Endothelial cell of umbilical vein (primary cell): Measurements from ENCODE around the gene MEN1. TPM values are rescaled to one million over a fixed set of nuclear protein-coding genes. Genes with fewer than 3 reads are reported as not detected.
A peak's percentile ranks its signal among the peaks of the same experiment; 100 is the strongest.

ENCODE experiments used
- BruUV-seq: library from RNA; stranded (reverse); fragments of 400-500 nt; replicated peaks from 2 replicates; lab custom pipeline; 2021; lab: Mats Ljungman, UMichigan
- CTCF ChIA-PET: fragments of 300-600, 350-600 bp; sonication (Branson Sonifier 250); formaldehyde crosslinking; loops from one replicate; lab custom pipeline; 2021; ENCODE audit warnings: antibody characterized with exemption, inconsistent platforms; lab: Charles Lee
- POLR2A ChIA-PET: fragments of 300-600, 350-600 bp; sonication (Branson Sonifier 250); formaldehyde crosslinking; loops from one replicate; lab custom pipeline; 2021; ENCODE audit warnings: antibody characterized with exemption, inconsistent platforms; lab: Charles Lee
- DNase-seq: peaks from one replicate; pipeline ENCODE4 v3.0.0-alpha.2; 2011; ENCODE audit warnings: low read depth, low spot score
- FAIRE-seq: peaks from 2 replicates; lab custom pipeline; 2011; peaks lifted over from hg19 to GRCh38; lab: Jason Lieb, UNC
- H2AFZ ChIP-seq: 2 replicates; pipeline ENCODE4 v1.6.0; 2012; ENCODE audit warnings: low read depth, low read length, control low read depth, inconsistent platforms
- H3K27ac ChIP-seq: 2 replicates; pipeline ENCODE4 v1.5.1; 2011; ENCODE audit warnings: low read depth, mild to moderate bottlenecking, control low read depth, low read length, moderate library complexity; ENCODE audit not compliant: insufficient read depth
- H3K27me3 ChIP-seq, 2 experiments: 2 replicates each; pipeline versions ENCODE4 v1.6.0 to v1.6.1; 2011; ENCODE audit warnings: low read length in 2 of 2, mixed read lengths in 1 of 2; ENCODE audit not compliant: control insufficient read depth in 2 of 2, insufficient read depth in 2 of 2
- H3K36me3 ChIP-seq, 2 experiments: 2 replicates in 1 of 2; 3 replicates in 1 of 2; pipeline ENCODE4 v1.5.1; 2011; ENCODE audit warnings: low read length in 2 of 2, mild to moderate bottlenecking in 1 of 2, moderate library complexity in 1 of 2; ENCODE audit not compliant: control insufficient read depth in 2 of 2, insufficient read depth in 2 of 2; ENCODE audit errors: extremely low read depth in 1 of 2
- H3K4me1 ChIP-seq: 3 replicates; pipeline ENCODE4 v1.5.1; 2011; ENCODE audit warnings: mild to moderate bottlenecking, low read length; ENCODE audit not compliant: control insufficient read depth, insufficient read depth; ENCODE audit errors: extremely low read depth
- H3K4me2 ChIP-seq: 2 replicates; pipeline ENCODE4 v1.6.1; 2011; ENCODE audit warnings: low read length, control low read depth, mixed read lengths; ENCODE audit not compliant: insufficient read depth
- H3K4me3 ChIP-seq, 3 experiments: fragments of 200-600 bp in 1 of 3; sonication (generic), shearing (Covaris generic) in 1 of 3; replicated peaks in 1 of 3; 2 replicates each; pipeline ENCODE4 v1.5.1; 2011 to 2016; ENCODE audit warnings: control low read depth in 3 of 3, low read length in 3 of 3, mild to moderate bottlenecking in 2 of 3, inconsistent platforms in 1 of 3, low read depth in 1 of 3, moderate library complexity in 1 of 3; ENCODE audit not compliant: insufficient read depth in 1 of 3
- H3K79me2 ChIP-seq: 2 replicates; pipeline ENCODE4 v1.6.0; 2012; ENCODE audit warnings: low read length, inconsistent platforms; ENCODE audit not compliant: control insufficient read depth, insufficient read depth
- H3K9ac ChIP-seq: replicated peaks from 2 replicates; pipeline ENCODE3; 2011; ENCODE audit warnings: low read length, control low read depth; ENCODE audit not compliant: insufficient read depth; ENCODE audit errors: extremely low read depth
- H3K9me1 ChIP-seq: replicated peaks from 3 replicates; pipeline ENCODE4 v1.6.0; 2011; ENCODE audit warnings: mild to moderate bottlenecking, low read length; ENCODE audit not compliant: control insufficient read depth, insufficient read depth; ENCODE audit errors: extremely low read depth
- H3K9me3 ChIP-seq: replicated peaks from 2 replicates; pipeline ENCODE4 v1.5.1; 2012; ENCODE audit warnings: low read length, inconsistent platforms; ENCODE audit not compliant: control insufficient read depth, insufficient read depth
- H4K20me1 ChIP-seq: replicated peaks from 2 replicates; pipeline ENCODE3; 2011; ENCODE audit warnings: mild to moderate bottlenecking, low read length; ENCODE audit not compliant: control insufficient read depth, insufficient read depth; ENCODE audit errors: extremely low read depth
- EZH2 ChIP-seq: IDR thresholded peaks from 2 replicates; pipeline ENCODE4 v1.6.1; 2012; ENCODE audit warnings: borderline replicate concordance, low read depth, mild to moderate bottlenecking, moderate library complexity, low read length, inconsistent platforms; ENCODE audit not compliant: severe bottlenecking
- FOS ChIP-seq: IDR thresholded peaks from 2 replicates; pipeline ENCODE4 v1.6.1; 2011; ENCODE audit warnings: mild to moderate bottlenecking, low read length, moderate library complexity, borderline replicate concordance; ENCODE audit not compliant: insufficient read depth
- GATA2 ChIP-seq: IDR thresholded peaks from 2 replicates; pipeline ENCODE4 v1.7.0; 2011; ENCODE audit warnings: low read depth, mild to moderate bottlenecking, moderate library complexity, mixed read lengths, low read length; ENCODE audit not compliant: insufficient read length, insufficient read depth
- JUN ChIP-seq: IDR thresholded peaks from 2 replicates; pipeline ENCODE4 v1.6.1; 2011; ENCODE audit warnings: borderline replicate concordance, low read depth; ENCODE audit not compliant: insufficient read length, insufficient read depth
- MYC ChIP-seq: IDR thresholded peaks from one replicate; pipeline ENCODE4 v1.6.1; 2011; ENCODE audit warnings: mild to moderate bottlenecking, low read depth, low read length
- POLR2A ChIP-seq: IDR thresholded peaks from 2 replicates; pipeline ENCODE4 v1.6.1; 2012; ENCODE audit warnings: low read depth, mild to moderate bottlenecking, control low read depth, low read length
- POLR2AphosphoS5 ChIP-seq: IDR thresholded peaks from 2 replicates; pipeline ENCODE4 v1.6.1; 2012; ENCODE audit warnings: low read depth, mild to moderate bottlenecking, control low read depth, low read length, moderate library complexity; ENCODE audit not compliant: insufficient read depth
- dilution Hi-C: fragments of 300-500 bp; cut with MboI; formaldehyde crosslinking; loops from one replicate; pipeline ENCODE4 v1.15.0; 2019; ENCODE audit warnings: low sequenced_read_pairs; ENCODE audit not compliant: extremely low pct_ligation_motif_present
- intact Hi-C: fragments of 100-400 bp; cut with micrococcal nuclease; formaldehyde crosslinking; loops from one replicate; pipeline ENCODE4 v1.10.0; 2022
- polyA plus RNA-seq, 4 experiments: library from polyadenylated mRNA; depleted of rRNA in 3 of 4; stranded (reverse) in 3 of 4; unstranded in 1 of 4; fragments of >200 nt; gene quantifications; 2 replicates each; pipeline versions ENCODE4 v1.2.1 to v1.2.3, GENCODE V29; 2011 to 2012; ENCODE audit warnings: missing spikeins in 1 of 4
- total RNA-seq: library from RNA; stranded (reverse); gene quantifications from 2 replicates; pipeline ENCODE4 v1.2.3, GENCODE V29; 2021
- TF ChIP-seq, protein P1 (sequence below): IDR thresholded peaks from 2 replicates; pipeline ENCODE4 v1.6.1; 2011; ENCODE audit not compliant: insufficient read depth, insufficient read length
- TF ChIP-seq, protein P2 (sequence below), 2 donors: IDR thresholded peaks; 1 replicate in 1 of 2; 2 replicates in 1 of 2; pipeline ENCODE4 v1.5.1; 2011; ENCODE audit warnings: low read length in 2 of 2, mild to moderate bottlenecking in 2 of 2, moderate library complexity in 2 of 2, control low read depth in 1 of 2, inconsistent platforms in 1 of 2, low read depth in 1 of 2; ENCODE audit not compliant: insufficient read depth in 1 of 2; ENCODE audit errors: extremely low read depth in 1 of 2

MEN1 gene
- total and polyA plus RNA-seq, 2 donors (not counting 3 experiments of a cell fraction or from before 2014, with no cell fraction given) = 41.1 to 43.1 TPM

DNA sequence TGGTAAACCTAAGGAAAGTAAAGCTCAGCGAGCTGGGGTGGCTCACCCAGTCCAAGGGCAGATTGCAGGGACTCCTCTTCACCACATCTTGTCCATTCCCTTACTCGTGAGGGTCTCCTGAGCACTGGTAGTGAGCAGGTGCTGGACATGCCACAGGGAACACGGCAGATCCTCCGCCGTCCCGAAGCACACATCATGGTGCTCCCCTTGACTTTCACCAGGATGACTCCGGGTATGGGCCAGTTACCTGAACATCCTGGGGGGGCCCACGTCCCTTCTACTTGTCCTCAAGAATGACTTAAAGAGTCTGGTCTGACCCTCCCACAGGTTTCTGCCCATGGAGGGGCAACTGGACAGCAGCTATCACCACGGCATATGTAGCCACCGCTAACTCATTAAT is 24.0 kb downstream of the MEN1 start:
- H3K27me3 ChIP-seq = no peaks in the 10 kb centered on the region
- H3K79me2 ChIP-seq = no peaks in the 10 kb centered on the region
- FAIRE-seq = peak; percentile 66
- no peak overlapping the region for H3K4me3 ChIP-seq
- ChIA-PET POLR2A (no interaction called here), CTCF (interaction anchor here (0.6 to 3.4 kb wide), 8 partner anchors 14 to 331 kb away, joined by 3 to 32 read pairs (median 4); partner anchors contain the start of genes CDC42BPG and ZNHIT2)
- no peak overlapping the region for H3K9ac ChIP-seq
- H4K20me1 ChIP-seq = no peaks in the 10 kb centered on the region
- peaks cover 0 to 11% of the 10 kb centered on the region in 2 experiments for H3K36me3 ChIP-seq
- no peak overlapping the region for H2AFZ ChIP-seq
- BruUV-seq = no TSS peak
- no peaks in the 10 kb centered on the region for H3K9me3 ChIP-seq
- H3K4me2 ChIP-seq = no peak overlapping the region
- dilution Hi-C loops = no loop called here
- intact Hi-C loops = loop anchor here (2.0 kb wide), 2 partner anchors 14 to 58 kb away; partner anchors contain the start of gene CDC42BPG
- no peaks in the 10 kb centered on the region for H3K4me1 ChIP-seq
- no peaks in the 10 kb centered on the region for H3K9me1 ChIP-seq
- H3K27ac ChIP-seq = no peak overlapping the region
- DNase-seq = no peak
- TF ChIP-seq FOS (no peak), POLR2A (no peak), MYC (no peak), EZH2 (no peak), POLR2AphosphoS5 (no peak), GATA2 (no peak), JUN (no peak)
- TF ChIP-seq, protein P1, sequence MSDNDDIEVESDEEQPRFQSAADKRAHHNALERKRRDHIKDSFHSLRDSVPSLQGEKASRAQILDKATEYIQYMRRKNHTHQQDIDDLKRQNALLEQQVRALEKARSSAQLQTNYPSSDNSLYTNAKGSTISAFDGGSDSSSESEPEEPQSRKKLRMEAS = no peak
- TF ChIP-seq, protein P2, sequence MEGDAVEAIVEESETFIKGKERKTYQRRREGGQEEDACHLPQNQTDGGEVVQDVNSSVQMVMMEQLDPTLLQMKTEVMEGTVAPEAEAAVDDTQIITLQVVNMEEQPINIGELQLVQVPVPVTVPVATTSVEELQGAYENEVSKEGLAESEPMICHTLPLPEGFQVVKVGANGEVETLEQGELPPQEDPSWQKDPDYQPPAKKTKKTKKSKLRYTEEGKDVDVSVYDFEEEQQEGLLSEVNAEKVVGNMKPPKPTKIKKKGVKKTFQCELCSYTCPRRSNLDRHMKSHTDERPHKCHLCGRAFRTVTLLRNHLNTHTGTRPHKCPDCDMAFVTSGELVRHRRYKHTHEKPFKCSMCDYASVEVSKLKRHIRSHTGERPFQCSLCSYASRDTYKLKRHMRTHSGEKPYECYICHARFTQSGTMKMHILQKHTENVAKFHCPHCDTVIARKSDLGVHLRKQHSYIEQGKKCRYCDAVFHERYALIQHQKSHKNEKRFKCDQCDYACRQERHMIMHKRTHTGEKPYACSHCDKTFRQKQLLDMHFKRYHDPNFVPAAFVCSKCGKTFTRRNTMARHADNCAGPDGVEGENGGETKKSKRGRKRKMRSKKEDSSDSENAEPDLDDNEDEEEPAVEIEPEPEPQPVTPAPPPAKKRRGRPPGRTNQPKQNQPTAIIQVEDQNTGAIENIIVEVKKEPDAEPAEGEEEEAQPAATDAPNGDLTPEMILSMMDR (IDR thresholded peaks at IDR 0.05; ENCODE audit: extremely low read depth in 1 of 2, insufficient read depth in 1 of 2, low read depth in 1 of 2, low read length in 2 of 2) = no peak
